ENCODE results near the gene UBQLN3. TPM values are rescaled to one million over a fixed set of nuclear protein-coding genes. Genes with fewer than 3 reads are reported as not detected.

UBQLN3 gene
- total and polyA plus RNA-seq, 10 of the 15 experiments (the other 5 are each of a cell fraction or from before 2014, with no cell fraction given): not detected

- no peak for TF ChIP-seq JUNB (IDR thresholded peaks at IDR 0.05)
- TF ChIP-seq MEF2A (IDR thresholded peaks at IDR 0.05; ENCODE audit: insufficient read depth, low read depth, low read length): no peak
- TF ChIP-seq IKZF1 (conservative IDR thresholded peaks at IDR 0.05): no peak
- TF ChIP-seq CREB1 (IDR thresholded peaks at IDR 0.05; ENCODE audit: low read depth): no peak
Measured at GRCh38 chr11:5507177-5507932, 2.4 kb downstream of the UBQLN3 start (continued).

- Histone ChIP-seq H3K4me1 (ENCODE audit: control insufficient read depth, insufficient read depth, low read length) (no peaks in the 10 kb centered on the region), H2AFZ (ENCODE audit: control insufficient read depth, low read depth, low read length) (no peak overlapping the region), H3K9ac (ENCODE audit: control insufficient read depth, insufficient read depth, low read length) (no peak overlapping the region), H3K27me3 (replicated peaks in 1 of 2; ENCODE audit: control insufficient read depth in 2 of 2, insufficient read depth in 2 of 2, low read length in 1 of 2) (no peaks in the 10 kb centered on the region; a peak in 1 of 4 replicates), H3K4me3 (no peak overlapping the region), H3K79me2 (ENCODE audit: control insufficient read depth, insufficient read depth, low read length) (no peaks in the 10 kb centered on the region), H3K36me3 (ENCODE audit: control insufficient read depth in 2 of 2, insufficient read depth in 2 of 2, low read length in 1 of 2) (no peaks in the 10 kb centered on the region), H3K4me2 (ENCODE audit: control insufficient read depth, insufficient read depth) (no peak overlapping the region), H3K9me3 (replicated peaks; ENCODE audit: control insufficient read depth, insufficient read depth, low read length) (no peaks in the 10 kb centered on the region), H3K27ac (ENCODE audit: control insufficient read depth, insufficient read depth) (no peak overlapping the region), H4K20me1 (ENCODE audit: control insufficient read depth, insufficient read depth) (no peaks in the 10 kb centered on the region)
- ChIA-PET RAD21 (ENCODE audit: unreplicated experiment) (interaction anchor here (1.2 kb wide), 1 partner anchor 19 kb away, joined by 3 read pairs; no protein-coding TSS in a partner anchor), POLR2A (no interaction called here), SMC1A (ENCODE audit: uncharacterized antibody, unreplicated experiment) (interaction anchor here (0.5 to 2.4 kb wide), 5 partner anchors 8 to 817 kb away, joined by 3 to 7 read pairs (median 3); no protein-coding TSS in a partner anchor), CTCF (interaction anchor here (0.5 to 2.3 kb wide), 3 partner anchors 14 to 34 kb away, joined by 3 to 7 read pairs (median 3); no protein-coding TSS in a partner anchor)
- no peak for ATAC-seq
- BruUV-seq (replicated peaks): no TSS peak
- FAIRE-seq: no peak
- intact Hi-C loops (cut with micrococcal nuclease; ENCODE audit: unreplicated experiment) (no loop called here), in situ Hi-C loops (cut with MboI) (no loop called here)
- no peak for DNase-seq (ENCODE audit: low read depth, low spot score)
- TF ChIP-seq ZBTB33 (IDR thresholded peaks at IDR 0.05) (no peak), RELA (IDR thresholded peaks at IDR 0.05; ENCODE audit: borderline replicate concordance, partially characterized antibody) (no peak), BCL11A (IDR thresholded peaks at IDR 0.05; ENCODE audit: low read depth, low read length) (no peak), CEBPB (IDR thresholded peaks at IDR 0.05; ENCODE audit: borderline replicate concordance in 1 of 2, low read depth in 2 of 2, low read length in 2 of 2) (no peak), PBX3 (IDR thresholded peaks at IDR 0.05; ENCODE audit: insufficient replicate concordance, low read depth, low read length) (no peak), JUNB (IDR thresholded peaks at IDR 0.05) (no peak), RBBP5 (conservative IDR thresholded peaks at IDR 0.05) (no peak), NKRF (conservative IDR thresholded peaks at IDR 0.05) (no peak), DPF2 (IDR thresholded peaks at IDR 0.05) (no peak), ZNF207 (IDR thresholded peaks at IDR 0.05; ENCODE audit: borderline replicate concordance) (no peak), RB1 (IDR thresholded peaks at IDR 0.05; ENCODE audit: borderline replicate concordance) (no peak), PKNOX1 (IDR thresholded peaks at IDR 0.05) (no peak)
- 49% methylated on average over 9 of the region's 9 CpGs for WGBS (ENCODE audit: insufficient coverage, insufficient replicate concordance, low lambda C conversion rate, missing lambda C conversion rate)
Measured at GRCh38 chr11:5505363-5506048, 4.3 kb downstream of the UBQLN3 start.
